Fibroblast of mammary gland (primary cell): ENCODE data around the gene ERP27.

Experiments
- DNase-seq: peaks from one replicate; pipeline ENCODE4 v3.0.0-alpha.2; 2010; ENCODE audit warnings: low read depth
- H3K4me3 ChIP-seq: 2 replicates; pipeline ENCODE4 v1.5.1; 2011; ENCODE audit warnings: low read depth, mild to moderate bottlenecking, low read length, moderate library complexity; ENCODE audit not compliant: control insufficient read depth
- TF ChIP-seq, protein P1 (sequence below): conservative IDR thresholded peaks from 2 replicates; pipeline ENCODE4 v1.5.1; 2011; ENCODE audit warnings: low read depth, low read length, inconsistent platforms; ENCODE audit not compliant: control insufficient read depth, insufficient read depth

The ERP27 gene

DNA sequence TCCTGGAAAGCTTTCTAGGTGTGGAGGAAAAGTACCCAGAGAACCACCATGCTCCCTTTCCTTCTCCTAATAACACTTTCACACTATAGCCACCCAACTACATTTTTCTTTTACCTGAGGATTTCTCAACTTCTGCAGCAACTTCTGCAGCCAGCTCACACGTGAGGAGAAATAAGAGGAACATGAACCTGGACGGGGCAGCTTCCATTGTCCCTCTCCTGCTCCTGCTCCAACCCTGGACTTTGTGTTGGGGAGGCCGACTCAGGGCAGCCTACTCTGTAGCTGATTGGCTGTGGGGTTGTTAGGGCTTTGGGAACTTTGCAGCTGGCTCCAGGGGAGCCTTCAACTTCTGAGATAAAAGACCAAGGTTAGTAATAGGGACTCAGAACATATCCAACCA, at the start of gene ERP27:
TSS of gene ERP27 (minus strand) at position 237 of the 400 bp plus-strand sequence. CDS start at position 208, 29 bp downstream.
- H3K4me3 ChIP-seq, result no peak within 1 kb of the TSS
- DNase-seq, result no peak
- TF ChIP-seq, protein P1, sequence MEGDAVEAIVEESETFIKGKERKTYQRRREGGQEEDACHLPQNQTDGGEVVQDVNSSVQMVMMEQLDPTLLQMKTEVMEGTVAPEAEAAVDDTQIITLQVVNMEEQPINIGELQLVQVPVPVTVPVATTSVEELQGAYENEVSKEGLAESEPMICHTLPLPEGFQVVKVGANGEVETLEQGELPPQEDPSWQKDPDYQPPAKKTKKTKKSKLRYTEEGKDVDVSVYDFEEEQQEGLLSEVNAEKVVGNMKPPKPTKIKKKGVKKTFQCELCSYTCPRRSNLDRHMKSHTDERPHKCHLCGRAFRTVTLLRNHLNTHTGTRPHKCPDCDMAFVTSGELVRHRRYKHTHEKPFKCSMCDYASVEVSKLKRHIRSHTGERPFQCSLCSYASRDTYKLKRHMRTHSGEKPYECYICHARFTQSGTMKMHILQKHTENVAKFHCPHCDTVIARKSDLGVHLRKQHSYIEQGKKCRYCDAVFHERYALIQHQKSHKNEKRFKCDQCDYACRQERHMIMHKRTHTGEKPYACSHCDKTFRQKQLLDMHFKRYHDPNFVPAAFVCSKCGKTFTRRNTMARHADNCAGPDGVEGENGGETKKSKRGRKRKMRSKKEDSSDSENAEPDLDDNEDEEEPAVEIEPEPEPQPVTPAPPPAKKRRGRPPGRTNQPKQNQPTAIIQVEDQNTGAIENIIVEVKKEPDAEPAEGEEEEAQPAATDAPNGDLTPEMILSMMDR, result no peak

DNA sequence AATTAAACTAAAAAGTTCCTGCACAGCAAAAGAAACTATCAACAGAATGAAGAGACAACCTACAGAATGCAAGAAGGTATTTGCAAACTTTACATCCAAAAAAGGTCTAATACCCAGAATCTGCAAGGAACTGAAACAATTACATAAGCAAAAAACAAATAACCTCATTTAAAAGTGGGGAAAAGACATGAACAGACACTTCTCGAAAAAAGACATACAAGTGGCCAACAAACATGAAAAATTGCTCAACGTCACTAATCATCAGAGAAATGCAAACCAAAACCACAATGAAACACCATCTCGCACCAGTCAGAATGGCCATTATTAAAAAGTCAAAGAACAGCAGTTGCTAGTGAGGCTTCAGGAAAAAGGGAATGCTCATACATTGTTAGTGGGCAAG, 49.7 kb upstream of the ERP27 start:
- H3K4me3 ChIP-seq, result no peak overlapping the region
- TF ChIP-seq, protein P1, result no peak
- no peak for DNase-seq

DNA sequence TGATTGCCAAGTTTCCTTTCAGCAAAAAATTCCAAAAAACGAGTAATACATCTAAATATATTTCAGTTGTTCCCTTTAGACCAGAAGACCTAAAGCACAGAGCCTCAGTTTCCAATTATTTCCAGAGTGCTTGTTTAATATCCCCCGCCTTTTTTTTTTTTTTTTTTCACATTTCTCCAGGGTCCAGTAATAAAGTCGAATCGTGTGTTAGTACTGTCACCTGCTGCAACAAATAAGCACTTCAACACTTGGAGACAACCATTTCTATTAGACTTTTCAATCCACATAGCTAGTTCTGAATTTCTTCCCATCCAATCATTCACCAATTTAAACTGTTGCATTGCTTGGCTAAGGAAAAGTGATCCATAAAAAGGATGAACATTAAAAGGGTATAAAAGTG, 48.1 kb upstream of the ERP27 start:
- no peak for DNase-seq
- TF ChIP-seq, protein P1, result no peak
- H3K4me3 ChIP-seq, result no peak overlapping the region

DNA sequence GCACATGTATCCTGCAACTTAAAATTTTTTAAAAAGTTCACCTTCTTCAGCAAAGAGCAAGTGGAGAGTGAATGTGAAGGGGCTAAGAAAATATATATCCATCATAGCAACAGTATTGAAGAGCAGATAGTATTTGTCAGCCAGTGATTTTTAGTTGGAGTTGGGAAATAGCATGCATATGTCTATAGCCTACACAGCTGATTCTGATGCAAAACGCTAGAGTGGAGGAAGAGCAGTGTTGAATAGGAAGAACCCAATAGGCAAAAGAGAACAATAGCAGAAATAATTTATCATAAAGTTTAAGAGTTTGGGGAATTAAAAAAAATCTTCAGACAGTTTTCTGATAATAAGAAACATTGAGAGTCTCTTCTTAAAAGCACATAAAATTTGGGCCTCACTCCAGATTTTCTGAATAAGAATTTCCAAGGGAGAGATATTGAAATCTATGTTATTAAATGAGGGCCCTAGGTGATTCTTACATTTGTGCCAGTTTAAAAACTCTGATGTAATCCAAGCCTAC, 46.5 kb upstream of the ERP27 start:
- TF ChIP-seq, protein P1, result no peak
- no peak for DNase-seq
- no peak overlapping the region for H3K4me3 ChIP-seq

DNA sequence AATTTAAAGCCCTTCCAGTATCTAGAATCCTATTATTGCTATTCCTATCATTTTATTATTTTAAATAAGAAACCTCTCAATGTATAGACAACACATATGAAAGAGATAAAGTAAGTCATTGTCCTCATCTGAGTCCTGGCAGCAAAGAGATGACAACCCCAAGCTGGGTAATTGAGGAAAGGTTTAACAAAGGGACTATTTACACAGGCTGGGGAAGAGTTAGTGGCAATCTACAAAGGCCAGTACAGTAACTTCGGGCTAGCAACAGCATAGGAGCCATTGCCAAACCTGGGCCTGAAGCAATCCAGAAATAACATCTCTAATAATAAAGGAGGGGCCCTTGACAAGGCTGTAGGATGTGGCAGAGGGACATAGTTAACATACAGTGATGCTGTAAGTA, 45.7 kb upstream of the ERP27 start:
- TF ChIP-seq, protein P1, result no peak
- no peak for DNase-seq

DNA sequence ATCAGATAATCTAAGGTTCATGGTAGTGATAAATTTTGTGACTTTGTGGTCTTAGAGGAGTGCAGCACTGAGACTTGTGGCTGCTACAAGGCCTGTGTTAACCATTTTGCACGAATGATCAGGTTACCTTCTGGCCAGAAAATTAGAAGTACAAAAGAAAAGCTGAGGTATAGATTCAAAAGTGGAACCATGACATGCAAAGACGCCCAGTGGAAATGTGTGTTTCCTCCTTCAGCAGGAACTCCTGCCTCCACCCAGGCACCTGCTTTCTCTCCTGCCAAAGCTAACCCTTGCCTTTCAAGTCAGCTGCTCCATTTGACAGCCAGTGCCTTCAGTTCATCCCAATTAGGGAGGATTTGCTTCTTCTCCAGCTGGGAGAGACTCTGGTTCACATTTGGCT, 44.7 kb upstream of the ERP27 start:
- TF ChIP-seq, protein P1, result no peak
- H3K4me3 ChIP-seq, result no peak overlapping the region
- DNase-seq, result no peak

More for the DNA sequence above, 45.7 kb upstream of the ERP27 start:
- H3K4me3 ChIP-seq, result no peak overlapping the region

DNA sequence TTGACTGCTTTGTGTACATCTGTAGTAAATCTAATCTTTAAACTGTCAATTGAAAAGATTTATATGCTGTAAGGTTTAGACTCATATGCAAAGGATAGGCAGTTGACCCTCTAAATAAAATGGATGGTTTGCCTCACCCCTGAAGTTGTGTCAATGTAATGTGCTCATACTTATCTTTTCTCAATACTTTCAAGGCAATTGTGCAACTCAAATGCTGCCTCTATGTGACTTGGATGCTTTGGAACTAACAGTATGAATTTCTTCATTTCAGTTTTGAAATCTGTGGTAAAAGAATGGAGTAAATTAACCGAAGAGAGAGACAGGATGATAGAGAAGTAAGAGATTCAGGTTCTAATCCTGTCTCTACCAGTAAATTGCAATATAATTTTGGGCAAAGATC, 44.2 kb upstream of the ERP27 start:
- no peak overlapping the region for H3K4me3 ChIP-seq
- no peak for DNase-seq
- TF ChIP-seq, protein P1, result no peak
